Lung (tissue), 12 donors: ENCODE measurements around the gene CLASP1. TPM values are rescaled to one million over a fixed set of nuclear protein-coding genes. Genes with fewer than 3 reads are reported as not detected.

Experiments
- ATAC-seq: fragments of 200-7000 bp; cut with Tn5 transposase; one replicate; pipeline ENCODE4 v1.9.1; 2020; ENCODE audit warnings: moderate number of reproducible peaks; ENCODE audit not compliant: insufficient read depth, low FRiP score
- DNase-seq, 3 donors: peaks; one replicate each; pipeline ENCODE4 v3.0.0-alpha.2; 2013 to 2017
- H3K27ac ChIP-seq, 2 donors: one replicate each; pipeline ENCODE4 v1.5.1; 2013; ENCODE audit warnings: mild to moderate bottlenecking in 2 of 2, moderate library complexity in 2 of 2, control low read depth in 1 of 2, inconsistent platforms in 1 of 2, low read depth in 1 of 2, low read length in 1 of 2
- H3K27me3 ChIP-seq, 3 donors: one replicate each; pipeline ENCODE4 v1.5.1; 2013; ENCODE audit warnings: low read length in 2 of 3; ENCODE audit not compliant: control insufficient read depth in 3 of 3, insufficient read depth in 3 of 3
- H3K36me3 ChIP-seq, 4 donors: one replicate each; pipeline ENCODE4 v1.5.1; 2013; ENCODE audit warnings: low read length in 4 of 4, mild to moderate bottlenecking in 1 of 4, moderate library complexity in 1 of 4; ENCODE audit not compliant: control insufficient read depth in 4 of 4, insufficient read depth in 4 of 4
- H3K4me1 ChIP-seq, 5 donors: one replicate each; pipeline ENCODE4 v1.5.1; 2013; ENCODE audit warnings: low read length in 5 of 5, mild to moderate bottlenecking in 2 of 5, moderate library complexity in 1 of 5; ENCODE audit not compliant: control insufficient read depth in 5 of 5, insufficient read depth in 5 of 5
- H3K4me3 ChIP-seq: one replicate; pipeline ENCODE4 v1.5.1; 2013; ENCODE audit warnings: mild to moderate bottlenecking, control low read depth, moderate library complexity
- H3K9ac ChIP-seq, 2 donors: one replicate each; pipeline ENCODE4 v1.5.1; 2013; ENCODE audit warnings: low read length in 2 of 2, control low read depth in 1 of 2; ENCODE audit not compliant: insufficient read depth in 1 of 2
- H3K9me3 ChIP-seq, 4 donors: one replicate each; pipeline ENCODE4 v1.5.1; 2013; ENCODE audit warnings: low read length in 3 of 4, mild to moderate bottlenecking in 1 of 4, moderate library complexity in 1 of 4; ENCODE audit not compliant: control insufficient read depth in 4 of 4, insufficient read depth in 3 of 4
- WGBS, 2 donors: extraction: QIAGEN DNeasy Blood & Tissue Kit; methylation state at CpG; one replicate each; pipeline ENCODE4 v1.1.7; 2013; 5-methylcytosine and 5-hydroxymethylcytosine counted together
- polyA plus RNA-seq, 2 donors: library from polyadenylated mRNA; stranded (reverse); fragments of 200-250 nt; gene quantifications; one replicate each; pipeline ENCODE4 v1.2.1, GENCODE V29; 2013
- total RNA-seq, 2 donors: library from RNA; depleted of rRNA in 1 of 2; stranded (reverse); fragments of >200 nt in 1 of 2; gene quantifications; one replicate each; pipeline ENCODE4 v1.2.1, GENCODE V29; 2014 to 2021
- TF ChIP-seq, protein P1 (sequence below): IDR thresholded peaks from 2 replicates; pipeline ENCODE4 v1.5.1; 2012; ENCODE audit warnings: mild to moderate bottlenecking; ENCODE audit errors: control extremely low read depth, extremely low read depth
- donor health status: control.
- donor health status: control.
- donor health status: Bipolar disorder and iron deficiency.
- donor health status: healthy.
- donor health status: DM: yes; HTN: yes; CAD: no.

CLASP1 gene
- total and polyA plus RNA-seq, 4 donors = 7.4 to 128 (median 30.6) TPM

- H3K36me3 ChIP-seq = peaks cover 0 to 5% (median 2%) of the 10 kb centered on the region in 4 donors
- H3K9ac ChIP-seq = no peak overlapping the region
- 84 to 91% methylated on average over 1 of the region's 1 CpG for WGBS, 2 donors
- no peaks in the 10 kb centered on the region for H3K27me3 ChIP-seq
- DNase-seq = no peak
- no peak overlapping the region for H3K4me3 ChIP-seq
- TF ChIP-seq, protein P1, sequence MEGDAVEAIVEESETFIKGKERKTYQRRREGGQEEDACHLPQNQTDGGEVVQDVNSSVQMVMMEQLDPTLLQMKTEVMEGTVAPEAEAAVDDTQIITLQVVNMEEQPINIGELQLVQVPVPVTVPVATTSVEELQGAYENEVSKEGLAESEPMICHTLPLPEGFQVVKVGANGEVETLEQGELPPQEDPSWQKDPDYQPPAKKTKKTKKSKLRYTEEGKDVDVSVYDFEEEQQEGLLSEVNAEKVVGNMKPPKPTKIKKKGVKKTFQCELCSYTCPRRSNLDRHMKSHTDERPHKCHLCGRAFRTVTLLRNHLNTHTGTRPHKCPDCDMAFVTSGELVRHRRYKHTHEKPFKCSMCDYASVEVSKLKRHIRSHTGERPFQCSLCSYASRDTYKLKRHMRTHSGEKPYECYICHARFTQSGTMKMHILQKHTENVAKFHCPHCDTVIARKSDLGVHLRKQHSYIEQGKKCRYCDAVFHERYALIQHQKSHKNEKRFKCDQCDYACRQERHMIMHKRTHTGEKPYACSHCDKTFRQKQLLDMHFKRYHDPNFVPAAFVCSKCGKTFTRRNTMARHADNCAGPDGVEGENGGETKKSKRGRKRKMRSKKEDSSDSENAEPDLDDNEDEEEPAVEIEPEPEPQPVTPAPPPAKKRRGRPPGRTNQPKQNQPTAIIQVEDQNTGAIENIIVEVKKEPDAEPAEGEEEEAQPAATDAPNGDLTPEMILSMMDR = no peak
- no peak for ATAC-seq
- H3K27ac ChIP-seq = no peak overlapping the region
- no peaks in the 10 kb centered on the region for H3K9me3 ChIP-seq
- H3K4me1 ChIP-seq = peaks cover 0 to 6% (median 0%) of the 10 kb centered on the region in 5 donors
Measured at GRCh38 chr2:121588357-121588756, 60.9 kb downstream of the CLASP1 start.

DNA sequence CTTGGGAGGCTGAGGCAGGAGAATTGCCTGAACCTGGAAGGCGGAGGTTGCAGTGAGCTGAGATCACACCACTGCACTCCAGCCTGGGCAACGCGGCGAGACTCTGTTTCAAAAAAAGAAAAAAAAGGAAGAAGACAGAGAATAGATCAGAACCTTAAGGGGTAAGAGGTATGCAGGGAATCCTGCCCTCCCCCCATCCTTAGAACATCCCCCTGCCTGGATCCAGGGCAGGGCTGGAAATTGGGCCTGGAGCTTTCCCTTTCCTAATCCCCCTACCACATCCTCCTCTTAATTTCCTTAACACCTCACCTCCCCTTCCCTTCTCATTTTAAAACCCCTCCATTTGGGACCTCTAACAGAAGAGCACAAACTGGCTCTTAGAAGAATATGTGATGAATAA, 62.1 kb downstream of the CLASP1 start:
- H3K4me3 ChIP-seq = no peak overlapping the region
- ATAC-seq (no peak), DNase-seq (no peak)
- H3K27me3 ChIP-seq = no peaks in the 10 kb centered on the region
- TF ChIP-seq, protein P1 = no peak
- H3K9me3 ChIP-seq = no peaks in the 10 kb centered on the region
- peaks cover 0 to 6% (median 0%) of the 10 kb centered on the region in 5 donors for H3K4me1 ChIP-seq
- 95 to 97% methylated on average over 4 of the region's 4 CpGs for WGBS, 2 donors
- H3K9ac ChIP-seq = no peak overlapping the region
- peaks cover 0 to 5% (median 2%) of the 10 kb centered on the region in 4 donors for H3K36me3 ChIP-seq
- no peak overlapping the region for H3K27ac ChIP-seq

- no peaks in the 10 kb centered on the region for H3K27me3 ChIP-seq
- H3K4me3 ChIP-seq = no peak overlapping the region
- 99% methylated on average over 4 of the region's 4 CpGs for WGBS, 2 donors
- ATAC-seq (no peak), DNase-seq (no peak)
- no peak overlapping the region for H3K9ac ChIP-seq
- peaks cover 0 to 11% (median 3%) of the 10 kb centered on the region in 5 donors for H3K4me1 ChIP-seq
- H3K27ac ChIP-seq = no peak overlapping the region
- H3K9me3 ChIP-seq = no peaks in the 10 kb centered on the region
- TF ChIP-seq, protein P1 = no peak
- H3K36me3 ChIP-seq = peaks cover 0 to 5% (median 2%) of the 10 kb centered on the region in 4 donors
Measured at GRCh38 chr2:121584741-121585140, 64.5 kb downstream of the CLASP1 start.

DNA sequence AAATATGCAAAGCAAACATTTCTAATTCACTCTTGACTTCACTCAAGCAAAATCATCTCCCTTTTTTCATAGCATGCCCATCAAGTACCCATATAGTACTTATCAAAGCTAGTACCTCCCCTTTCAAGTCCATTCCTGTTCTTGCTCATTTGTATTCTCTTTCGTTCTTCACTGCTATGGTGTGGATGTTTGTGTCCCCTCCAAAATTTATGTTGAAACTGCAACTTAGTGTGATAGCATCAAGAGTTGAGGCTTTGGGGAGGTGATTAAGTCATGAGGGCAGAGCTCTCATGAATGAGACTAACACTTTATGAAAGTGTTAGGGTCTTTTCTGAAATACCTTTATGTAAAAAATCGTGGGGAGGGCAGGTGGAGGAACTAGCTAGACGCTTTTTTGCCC, 65.7 kb downstream of the CLASP1 start:
- Histone ChIP-seq H3K4me1 (peaks cover 0 to 11% (median 2%) of the 10 kb centered on the region in 5 donors), H3K9ac (no peak overlapping the region), H3K27ac (no peak overlapping the region), H3K36me3 (peaks cover 0 to 2% (median under 1%) of the 10 kb centered on the region in 4 donors), H3K4me3 (no peak overlapping the region), H3K9me3 (no peaks in the 10 kb centered on the region), H3K27me3 (no peaks in the 10 kb centered on the region)
- DNase-seq (no peak), ATAC-seq (no peak)
- TF ChIP-seq, protein P1 = no peak
- 81 to 92% methylated on average over 3 of the region's 3 CpGs for WGBS, 2 donors
